Osteoblast (primary cell): ENCODE data around the gene NOX5. TPM values are rescaled to one million over a fixed set of nuclear protein-coding genes. Genes with fewer than 3 reads are reported as not detected.

Source experiments
- DNase-seq: peaks from one replicate; pipeline ENCODE4 v3.0.0; 2011; ENCODE audit warnings: low spot score, mixed read lengths; ENCODE audit not compliant: insufficient read length; ENCODE audit errors: missing footprints
- H2AFZ ChIP-seq: 2 replicates; pipeline ENCODE4 v1.6.0; 2011; ENCODE audit warnings: mild to moderate bottlenecking, low read length
- H3K27ac ChIP-seq: 2 replicates; pipeline ENCODE4 v1.5.1; 2011; ENCODE audit warnings: mild to moderate bottlenecking, low read depth, low read length, moderate library complexity
- H3K27me3 ChIP-seq: 2 replicates; pipeline ENCODE4 v1.6.0; 2012; ENCODE audit warnings: mild to moderate bottlenecking, control low read depth, inconsistent platforms, low read length, moderate library complexity; ENCODE audit not compliant: insufficient read depth
- H3K36me3 ChIP-seq: 2 replicates; pipeline ENCODE4 v1.5.1; 2011; ENCODE audit warnings: mild to moderate bottlenecking, low read length, control low read depth, moderate library complexity; ENCODE audit not compliant: insufficient read depth
- H3K4me1 ChIP-seq: 2 replicates; pipeline ENCODE4 v1.5.1; 2011; ENCODE audit warnings: mild to moderate bottlenecking, low read length, control low read depth, moderate library complexity; ENCODE audit not compliant: insufficient read depth
- H3K4me2 ChIP-seq: 2 replicates; pipeline ENCODE4 v1.6.0; 2011; ENCODE audit warnings: mild to moderate bottlenecking, low read length; ENCODE audit not compliant: insufficient read depth
- H3K4me3 ChIP-seq: fragments of 200-600 bp; sonication (generic); 3 replicates; pipeline ENCODE4 v1.5.1; 2012; ENCODE audit warnings: mild to moderate bottlenecking, low read length, inconsistent platforms; ENCODE audit not compliant: insufficient read depth
- H3K79me2 ChIP-seq: 2 replicates; pipeline ENCODE4 v1.6.0; 2012; ENCODE audit warnings: mild to moderate bottlenecking, low read length, control low read depth, inconsistent platforms; ENCODE audit not compliant: insufficient read depth
- H3K9me3 ChIP-seq: 2 replicates; pipeline ENCODE4 v1.5.1; 2011; ENCODE audit warnings: low read depth, low read length, control low read depth
- H4K20me1 ChIP-seq: 2 replicates; pipeline ENCODE4 v1.6.0; 2012; ENCODE audit warnings: mild to moderate bottlenecking, low read length, control low read depth; ENCODE audit not compliant: insufficient read depth
- total RNA-seq: library from RNA; depleted of rRNA; stranded (reverse); fragments of >200 nt; gene quantifications from 2 replicates; pipeline ENCODE4 v1.2.3, GENCODE V29; 2012
- TF ChIP-seq, protein P1 (sequence below): IDR thresholded peaks from 2 replicates; pipeline ENCODE4 v1.5.1; 2011; ENCODE audit warnings: mild to moderate bottlenecking, low read depth, low read length, moderate library complexity; ENCODE audit errors: extremely low read depth

The NOX5 gene
- total RNA-seq, 1 donor = 0.36 TPM

DNA sequence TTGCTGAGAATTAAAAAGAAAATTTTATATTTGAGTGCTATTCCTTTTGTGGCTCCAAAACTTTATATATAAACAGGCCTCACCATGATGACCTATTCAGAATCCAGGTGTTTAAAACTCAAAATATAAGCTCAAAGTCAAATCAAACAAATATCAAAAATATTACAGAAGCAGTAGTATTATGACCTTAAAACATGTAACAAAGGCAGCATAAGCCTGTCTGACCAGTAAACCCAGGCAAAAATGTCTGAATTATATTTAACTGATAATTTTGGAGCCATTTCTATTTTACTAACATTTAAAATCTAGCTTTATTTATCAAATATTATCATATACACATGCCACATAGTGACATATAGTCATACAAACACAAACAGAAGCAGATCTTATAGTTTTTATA, 6.4 kb upstream of the NOX5 start:
- no peak for DNase-seq
- no peaks in the 10 kb centered on the region for H4K20me1 ChIP-seq
- no peaks in the 10 kb centered on the region for H3K36me3 ChIP-seq
- H3K79me2 ChIP-seq = no peaks in the 10 kb centered on the region
- H3K27me3 ChIP-seq = peaks cover 4% of the 10 kb centered on the region
- H3K9me3 ChIP-seq = peaks cover 1% of the 10 kb centered on the region
- no peaks in the 10 kb centered on the region for H3K4me1 ChIP-seq
- no peak overlapping the region for H3K27ac ChIP-seq
- no peak overlapping the region for H3K4me3 ChIP-seq
- H3K4me2 ChIP-seq = no peak overlapping the region
- H2AFZ ChIP-seq = no peak overlapping the region
- TF ChIP-seq, protein P1, sequence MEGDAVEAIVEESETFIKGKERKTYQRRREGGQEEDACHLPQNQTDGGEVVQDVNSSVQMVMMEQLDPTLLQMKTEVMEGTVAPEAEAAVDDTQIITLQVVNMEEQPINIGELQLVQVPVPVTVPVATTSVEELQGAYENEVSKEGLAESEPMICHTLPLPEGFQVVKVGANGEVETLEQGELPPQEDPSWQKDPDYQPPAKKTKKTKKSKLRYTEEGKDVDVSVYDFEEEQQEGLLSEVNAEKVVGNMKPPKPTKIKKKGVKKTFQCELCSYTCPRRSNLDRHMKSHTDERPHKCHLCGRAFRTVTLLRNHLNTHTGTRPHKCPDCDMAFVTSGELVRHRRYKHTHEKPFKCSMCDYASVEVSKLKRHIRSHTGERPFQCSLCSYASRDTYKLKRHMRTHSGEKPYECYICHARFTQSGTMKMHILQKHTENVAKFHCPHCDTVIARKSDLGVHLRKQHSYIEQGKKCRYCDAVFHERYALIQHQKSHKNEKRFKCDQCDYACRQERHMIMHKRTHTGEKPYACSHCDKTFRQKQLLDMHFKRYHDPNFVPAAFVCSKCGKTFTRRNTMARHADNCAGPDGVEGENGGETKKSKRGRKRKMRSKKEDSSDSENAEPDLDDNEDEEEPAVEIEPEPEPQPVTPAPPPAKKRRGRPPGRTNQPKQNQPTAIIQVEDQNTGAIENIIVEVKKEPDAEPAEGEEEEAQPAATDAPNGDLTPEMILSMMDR = no peak

DNA sequence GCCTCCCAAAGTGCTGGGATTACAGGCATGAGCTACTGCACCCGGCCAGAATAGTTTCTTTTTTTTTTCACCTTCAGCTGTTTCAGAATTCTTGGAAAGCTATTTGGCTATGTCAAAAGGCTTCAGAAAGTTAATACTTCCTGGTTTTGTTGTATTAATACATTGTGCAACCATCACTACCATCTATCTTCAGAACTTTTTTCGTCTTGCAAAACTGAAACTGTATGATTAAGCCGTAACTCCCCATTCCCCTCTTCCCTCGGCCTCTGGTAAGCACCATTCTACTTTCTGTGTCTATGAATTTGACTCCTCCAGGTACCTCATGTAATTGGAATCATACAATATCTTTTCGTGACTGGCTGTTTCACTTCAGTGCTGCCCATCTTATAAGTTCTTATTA, 5.2 kb upstream of the NOX5 start:
- no peak overlapping the region for H2AFZ ChIP-seq
- no peak overlapping the region for H3K4me2 ChIP-seq
- peaks cover 4% of the 10 kb centered on the region for H3K27me3 ChIP-seq
- no peak overlapping the region for H3K4me3 ChIP-seq
- peaks cover 6% of the 10 kb centered on the region for H3K4me1 ChIP-seq
- H4K20me1 ChIP-seq = no peaks in the 10 kb centered on the region
- no peaks in the 10 kb centered on the region for H3K79me2 ChIP-seq
- DNase-seq = no peak
- peaks cover 1% of the 10 kb centered on the region for H3K9me3 ChIP-seq
- H3K36me3 ChIP-seq = no peaks in the 10 kb centered on the region
- no peak overlapping the region for H3K27ac ChIP-seq
- TF ChIP-seq, protein P1 = no peak

DNA sequence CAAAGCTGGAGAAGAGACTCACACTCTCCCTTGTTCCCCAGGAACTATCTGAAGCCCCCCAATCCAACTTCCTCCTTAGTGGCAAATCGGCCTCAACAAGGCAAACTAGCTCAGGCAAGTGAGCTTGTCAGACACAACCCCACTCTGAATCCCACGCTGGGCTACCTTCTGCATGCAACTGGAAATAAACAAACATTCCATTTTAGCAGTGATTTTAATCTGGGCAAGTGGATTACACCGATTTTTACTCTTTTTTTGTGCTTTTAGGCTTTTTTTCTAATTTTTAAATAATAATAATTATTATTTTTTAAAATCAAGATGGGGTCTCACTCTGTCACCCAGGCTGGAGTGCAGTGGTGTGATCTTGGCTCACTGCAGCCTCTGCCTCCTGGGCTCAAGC, 2.9 kb upstream of the NOX5 start:
- Histone ChIP-seq H2AFZ (no peak overlapping the region), H3K4me3 (no peak overlapping the region), H3K79me2 (no peaks in the 10 kb centered on the region), H3K4me2 (no peak overlapping the region), H3K36me3 (no peaks in the 10 kb centered on the region), H3K4me1 (peaks cover 11% of the 10 kb centered on the region), H3K27ac (no peak overlapping the region), H3K9me3 (peaks cover 1% of the 10 kb centered on the region), H4K20me1 (no peaks in the 10 kb centered on the region), H3K27me3 (no peaks in the 10 kb centered on the region)
- TF ChIP-seq, protein P1 = no peak
- DNase-seq = no peak

DNA sequence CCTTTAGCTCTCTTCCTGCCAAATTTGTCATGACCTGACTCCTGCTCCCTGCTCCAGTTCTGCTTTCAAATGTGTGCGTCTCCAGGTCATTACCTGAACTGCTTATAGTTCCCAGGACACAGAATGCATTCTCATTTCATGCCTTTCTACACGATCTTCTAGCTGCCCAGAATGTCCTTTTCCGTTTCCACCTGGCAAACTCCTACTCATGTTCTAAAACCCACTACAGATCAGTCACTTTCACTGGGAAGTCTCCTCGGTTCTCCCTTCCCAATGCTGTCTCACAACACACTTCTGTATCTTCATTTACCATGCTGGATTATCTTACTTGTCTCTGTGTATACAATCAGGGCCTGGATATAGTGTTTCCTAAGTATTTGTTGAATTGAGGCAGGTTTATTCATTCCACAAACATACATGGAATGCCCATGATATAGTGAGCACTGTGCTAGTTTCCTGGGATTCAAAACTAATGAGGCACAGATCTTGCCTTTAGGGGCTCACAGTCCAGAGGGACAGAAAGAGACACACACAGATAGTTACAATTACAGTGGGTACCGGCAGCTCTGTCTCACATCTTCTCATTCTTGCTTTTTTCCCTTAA, 1.6 kb upstream of the NOX5 start:
- H3K27me3 ChIP-seq = no peaks in the 10 kb centered on the region
- no peaks in the 10 kb centered on the region for H3K36me3 ChIP-seq
- no peak for DNase-seq
- no peak overlapping the region for H2AFZ ChIP-seq
- H3K4me2 ChIP-seq = no peak overlapping the region
- no peaks in the 10 kb centered on the region for H4K20me1 ChIP-seq
- peaks cover 1% of the 10 kb centered on the region for H3K9me3 ChIP-seq
- H3K4me3 ChIP-seq = no peak overlapping the region
- H3K79me2 ChIP-seq = no peaks in the 10 kb centered on the region
- TF ChIP-seq, protein P1 = no peak
- peaks cover 11% of the 10 kb centered on the region for H3K4me1 ChIP-seq
- no peak overlapping the region for H3K27ac ChIP-seq
